Caco-2 (cell line): Measurements from ENCODE around the gene ADAMTS8. TPM values are rescaled to one million over a fixed set of nuclear protein-coding genes. Genes with fewer than 3 reads are reported as not detected.

Experiments
- Bru-seq: library from RNA; stranded (reverse); fragments of 400-500 nt; gene quantifications from one replicate; lab custom pipeline; 2021; lab: Mats Ljungman, UMichigan
- BruChase-seq, 2 experiments: library from RNA; stranded (reverse); fragments of 400-500 nt; gene quantifications; one replicate each; lab custom pipeline; 2021; lab: Mats Ljungman, UMichigan
- BruUV-seq: library from RNA; stranded (reverse); fragments of 400-500 nt; replicated peaks from 2 replicates; lab custom pipeline; 2021; lab: Mats Ljungman, UMichigan
- CTCF ChIA-PET: fragments of 300-600 bp; sonication (Branson Sonifier 250); formaldehyde crosslinking; loops from one replicate; lab custom pipeline; 2022; ENCODE audit warnings: antibody characterized with exemption; lab: Charles Lee
- POLR2A ChIA-PET: fragments of 300-600 bp; sonication (Branson Sonifier 250); formaldehyde crosslinking; loops from one replicate; lab custom pipeline; 2022; ENCODE audit warnings: antibody characterized with exemption; lab: Charles Lee
- DNase-seq, 2 experiments: peaks; one replicate each; pipeline versions ENCODE4 v3.0.0 to v3.0.0-alpha.2; 2020 to 2022
- H3K27me3 ChIP-seq: replicated peaks from 2 replicates; pipeline ENCODE4 v1.6.0; 2011; ENCODE audit warnings: low read length; ENCODE audit not compliant: control insufficient read depth, insufficient read depth
- H3K36me3 ChIP-seq: 2 replicates; pipeline ENCODE4 v1.5.1; 2011; ENCODE audit warnings: low read length; ENCODE audit not compliant: control insufficient read depth, insufficient read depth
- H3K4me1 ChIP-seq: fragments of 250-450 bp; sonication (Bioruptor Pico); 2 replicates; pipeline ENCODE4 v1.5.1; 2020; ENCODE audit warnings: mild to moderate bottlenecking
- H3K4me3 ChIP-seq: 2 replicates; pipeline ENCODE4 v1.5.1; 2011; ENCODE audit warnings: low read depth, mild to moderate bottlenecking, control low read depth, low read length
- H3K9me3 ChIP-seq: fragments of 250-450 bp; sonication (Bioruptor Pico); 2 replicates; pipeline ENCODE4 v1.5.1; 2020; ENCODE audit warnings: mild to moderate bottlenecking, moderate library complexity
- H3K27ac Mint-ChIP-seq: one replicate; pipeline ENCODE4 v1.8.0; 2022; ENCODE audit warnings: mixed read lengths; ENCODE audit not compliant: unreplicated experiment
- H3K27me3 Mint-ChIP-seq: one replicate; pipeline ENCODE4 v1.8.0; 2022; ENCODE audit warnings: mixed read lengths; ENCODE audit not compliant: insufficient read depth, unreplicated experiment
- H3K36me3 Mint-ChIP-seq: one replicate; pipeline ENCODE4 v1.8.0; 2022; ENCODE audit warnings: mild to moderate bottlenecking, mixed read lengths; ENCODE audit not compliant: insufficient read depth, unreplicated experiment
- H3K4me1 Mint-ChIP-seq: one replicate; pipeline ENCODE4 v1.8.0; 2022; ENCODE audit warnings: low read depth, mixed read lengths; ENCODE audit not compliant: unreplicated experiment
- H3K4me3 Mint-ChIP-seq: one replicate; pipeline ENCODE4 v1.8.0; 2022; ENCODE audit warnings: mild to moderate bottlenecking, moderate library complexity, mixed read lengths; ENCODE audit not compliant: unreplicated experiment
- H3K9me3 Mint-ChIP-seq: one replicate; pipeline ENCODE4 v1.8.0; 2022; ENCODE audit warnings: mixed read lengths; ENCODE audit not compliant: unreplicated experiment
- CTCF ChIP-seq, 2 experiments: fragments of 200-600 bp in 1 of 2; IDR thresholded peaks; 1 replicate in 1 of 2; 2 replicates in 1 of 2; pipeline versions ENCODE4 v1.5.1 to v1.8.0; 2011 to 2022; ENCODE audit warnings: antibody characterized with exemption in 1 of 2, control low read depth in 1 of 2, inconsistent platforms in 1 of 2, low read depth in 1 of 2, low read length in 1 of 2, mild to moderate bottlenecking in 1 of 2, moderate library complexity in 1 of 2; ENCODE audit not compliant: insufficient read depth in 1 of 2, severe bottlenecking in 1 of 2, unreplicated experiment in 1 of 2
- intact Hi-C: fragments of 100-400 bp; cut with micrococcal nuclease; formaldehyde crosslinking; loops from one replicate; pipeline ENCODE4 v1.10.0; 2022; ENCODE audit not compliant: unreplicated experiment
- long read RNA-seq: library from polyadenylated mRNA; stranded (forward); transcript quantifications from one replicate; pipeline ENCODE4 v2.0.0, GENCODE V29; 2022
- total RNA-seq: library from RNA; stranded (reverse); gene quantifications from 2 replicates; pipeline ENCODE4 v1.2.3, GENCODE V29; 2022

Gene ADAMTS8
- total RNA-seq: not detected in 2 replicates
- Bru-seq, nascent RNA: not detected
- BruChase-seq, experiment 1, labeled RNA remaining after a 2-hour chase: percentile 4 among the genes with signal in this experiment
- BruChase-seq, experiment 2, labeled RNA remaining after a 6-hour chase: percentile 4 among the genes with signal in this experiment
- long read RNA-seq: 0 reads

- no peak within 1 kb of the TSS for H3K27ac Mint-ChIP-seq
- CTCF ChIA-PET: interaction anchor here (0.5 kb wide), 1 partner anchor 21 kb away, joined by 3 read pairs; no protein-coding TSS in a partner anchor
Measured at GRCh38 chr11:130428316-130429119, at the start of gene ADAMTS8. Gene ADAMTS8 (minus strand): TSS chr11:130428609. CDS start chr11:130428286, 323 bp downstream.

GRCh38 chr11:130477586-130478203 is 49.3 kb upstream of the ADAMTS8 start:
- Histone ChIP-seq H3K36me3 (no peaks in the 10 kb centered on the region), H3K4me3 (no peak overlapping the region), H3K27me3 (no peaks in the 10 kb centered on the region; the same call in 1 of the 2 replicates), H3K9me3 (no peaks in the 10 kb centered on the region), H3K4me1 (peaks cover 8% of the 10 kb centered on the region; the same call in 1 of the 2 replicates)
- no peaks in the 10 kb centered on the region for H3K9me3 Mint-ChIP-seq
- intact Hi-C loops: no loop called here
- no peaks in the 10 kb centered on the region for H3K27me3 Mint-ChIP-seq
- BruUV-seq: no TSS peak
- no peak overlapping the region for H3K27ac Mint-ChIP-seq
- peak in 1 of 2 experiments; percentile 29 for DNase-seq
- no peak for TF ChIP-seq CTCF (IDR thresholded peaks at IDR 0.05; ENCODE audit: insufficient read depth in 1 of 2, low read depth in 1 of 2, low read length in 1 of 2, severe bottlenecking in 1 of 2, unreplicated experiment in 1 of 2)
- H3K36me3 Mint-ChIP-seq: no peaks in the 10 kb centered on the region
- H3K4me1 Mint-ChIP-seq: no peaks in the 10 kb centered on the region
- CTCF ChIA-PET: no interaction called here
- POLR2A ChIA-PET: no interaction called here
- H3K4me3 Mint-ChIP-seq: no peak overlapping the region

More at GRCh38 chr11:130428316-130429119, at the start of gene ADAMTS8:
- Mint-ChIP-seq H3K27me3 (peaks cover 46% of the 10 kb centered on the region), H3K9me3 (no peaks in the 10 kb centered on the region), H3K4me3 (peak within 1 kb of the TSS; percentile 67), H3K36me3 (no peaks in the 10 kb centered on the region), H3K4me1 (peaks cover 14% of the 10 kb centered on the region)
- Histone ChIP-seq H3K4me3 (peak within 1 kb of the TSS; percentile 22), H3K4me1 (peaks cover 5% of the 10 kb centered on the region), H3K9me3 (no peaks in the 10 kb centered on the region), H3K36me3 (no peaks in the 10 kb centered on the region), H3K27me3 (peaks cover 26% of the 10 kb centered on the region)
- peak in 1 of 2 experiments; percentile 39 for DNase-seq
- TF ChIP-seq CTCF (IDR thresholded peaks at IDR 0.05; ENCODE audit: insufficient read depth in 1 of 2, low read depth in 1 of 2, low read length in 1 of 2, severe bottlenecking in 1 of 2, unreplicated experiment in 1 of 2): no peak
- no TSS peak for BruUV-seq
- POLR2A ChIA-PET: no interaction called here
- intact Hi-C loops: no loop called here

GRCh38 chr11:130476922-130477491 is 48.6 kb upstream of the ADAMTS8 start:
- Histone ChIP-seq H3K9me3 (no peaks in the 10 kb centered on the region), H3K4me3 (no peak overlapping the region), H3K4me1 (peaks cover 8% of the 10 kb centered on the region; the same call in 1 of the 2 replicates), H3K27me3 (no peaks in the 10 kb centered on the region; the same call in 1 of the 2 replicates), H3K36me3 (no peaks in the 10 kb centered on the region)
- no TSS peak for BruUV-seq
- H3K36me3 Mint-ChIP-seq: no peaks in the 10 kb centered on the region
- DNase-seq: peak in 1 of 2 experiments; percentile 27
- intact Hi-C loops: no loop called here
- ChIA-PET POLR2A (no interaction called here), CTCF (interaction anchor here (0.7 kb wide), 1 partner anchor 46 kb away, joined by 3 read pairs; no protein-coding TSS in a partner anchor)
- H3K27ac Mint-ChIP-seq: no peak overlapping the region
- H3K27me3 Mint-ChIP-seq: no peaks in the 10 kb centered on the region
- H3K4me3 Mint-ChIP-seq: no peak overlapping the region
- no peaks in the 10 kb centered on the region for H3K4me1 Mint-ChIP-seq
- TF ChIP-seq CTCF (IDR thresholded peaks at IDR 0.05; ENCODE audit: insufficient read depth in 1 of 2, low read depth in 1 of 2, low read length in 1 of 2, severe bottlenecking in 1 of 2, unreplicated experiment in 1 of 2): no peak
- no peaks in the 10 kb centered on the region for H3K9me3 Mint-ChIP-seq
